H7 (cell line): Measurements from ENCODE around the gene C16orf74. TPM values are rescaled to one million over a fixed set of nuclear protein-coding genes. Genes with fewer than 3 reads are reported as not detected.

Experiments
- DNase-seq: peaks from one replicate; pipeline ENCODE4 v3.0.0; 2012
- H3K27me3 ChIP-seq: 2 replicates; pipeline ENCODE4 v1.6.0; 2011; ENCODE audit warnings: mild to moderate bottlenecking, low read length; ENCODE audit not compliant: control insufficient read depth, insufficient read depth
- H3K36me3 ChIP-seq: replicated peaks from 2 replicates; pipeline ENCODE4 v1.5.1; 2011; ENCODE audit warnings: low read length; ENCODE audit not compliant: control insufficient read depth, insufficient read depth
- H3K4me3 ChIP-seq: 2 replicates; pipeline ENCODE4 v1.5.1; 2011; ENCODE audit warnings: low read depth, mild to moderate bottlenecking, control low read depth, low read length, moderate library complexity; ENCODE audit not compliant: insufficient read depth
- total RNA-seq: library from RNA; depleted of rRNA; stranded (reverse); fragments of >200 nt; shearing (Covaris generic); gene quantifications from 2 replicates; pipeline ENCODE4 v1.2.3, GENCODE V29; 2014

The C16orf74 gene
- total RNA-seq, 1 experiment from 2014 or later, result 7.2 TPM

DNA sequence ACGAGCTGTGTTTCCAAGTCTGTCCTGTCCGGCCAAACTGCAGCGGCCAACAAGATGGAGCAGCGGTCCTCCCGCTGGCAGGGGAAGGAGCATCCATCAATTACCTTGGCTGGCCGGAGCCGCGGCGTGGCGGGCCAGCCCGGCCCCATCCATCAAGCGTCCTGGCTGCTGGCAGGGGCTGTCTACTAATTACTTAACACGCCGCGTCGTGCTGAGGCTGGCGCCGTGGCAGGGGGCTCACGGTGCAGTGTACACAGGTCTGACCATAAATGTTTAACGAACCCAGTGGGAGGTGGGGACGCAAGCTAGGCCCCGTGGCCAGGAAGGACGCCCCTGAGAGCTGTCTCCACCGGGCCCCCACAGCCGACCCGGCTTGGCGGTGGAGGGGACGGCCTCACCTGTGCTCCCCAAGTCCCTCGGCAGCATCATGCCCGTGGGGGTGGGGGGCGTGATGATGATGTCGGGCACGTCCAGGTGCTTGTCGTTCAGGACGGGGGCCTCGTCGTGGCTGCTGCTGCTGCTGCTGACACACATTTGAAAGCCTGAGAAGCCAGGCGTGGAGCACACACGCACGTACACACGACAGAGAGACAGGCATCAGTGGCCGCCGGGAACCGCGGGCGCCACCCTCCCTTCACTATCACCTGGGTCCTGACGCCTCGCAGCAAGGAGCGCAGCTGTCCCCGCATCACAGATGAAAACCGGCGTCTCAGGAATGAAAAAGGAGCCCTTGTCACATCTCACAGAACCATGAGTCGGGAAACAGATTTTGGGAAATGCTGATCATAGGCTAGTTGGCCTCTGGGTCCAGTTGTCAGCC is 40.9 kb downstream of the C16orf74 start:
- no peaks in the 10 kb centered on the region; the same call in 1 of the 2 replicates for H3K36me3 ChIP-seq
- peak; percentile 78 for DNase-seq
- H3K27me3 ChIP-seq, result no peaks in the 10 kb centered on the region
- H3K4me3 ChIP-seq, result no peak overlapping the region

DNA sequence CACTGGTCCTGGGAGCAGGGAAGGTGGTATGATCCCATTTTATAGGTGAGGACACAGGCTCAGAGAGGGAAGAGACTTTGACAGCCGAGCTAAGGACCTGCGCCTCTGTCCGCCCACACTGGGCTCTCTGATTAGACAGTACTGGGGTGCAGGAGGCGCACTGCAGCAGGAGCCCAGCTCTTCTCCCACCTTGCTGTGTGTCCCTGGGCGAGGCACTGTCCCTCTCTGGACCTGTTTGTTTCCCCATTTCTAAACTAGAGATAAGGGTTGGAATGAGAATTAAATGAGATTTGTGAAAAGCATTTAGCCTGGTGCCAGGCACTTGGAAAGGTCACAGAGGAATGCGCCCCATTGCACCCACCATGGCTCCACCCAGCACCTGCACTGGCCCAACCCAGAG is 42.6 kb downstream of the C16orf74 start:
- Histone ChIP-seq H3K27me3 (no peaks in the 10 kb centered on the region), H3K4me3 (no peak overlapping the region), H3K36me3 (no peaks in the 10 kb centered on the region; the same call in 1 of the 2 replicates)
- no peak for DNase-seq

DNA sequence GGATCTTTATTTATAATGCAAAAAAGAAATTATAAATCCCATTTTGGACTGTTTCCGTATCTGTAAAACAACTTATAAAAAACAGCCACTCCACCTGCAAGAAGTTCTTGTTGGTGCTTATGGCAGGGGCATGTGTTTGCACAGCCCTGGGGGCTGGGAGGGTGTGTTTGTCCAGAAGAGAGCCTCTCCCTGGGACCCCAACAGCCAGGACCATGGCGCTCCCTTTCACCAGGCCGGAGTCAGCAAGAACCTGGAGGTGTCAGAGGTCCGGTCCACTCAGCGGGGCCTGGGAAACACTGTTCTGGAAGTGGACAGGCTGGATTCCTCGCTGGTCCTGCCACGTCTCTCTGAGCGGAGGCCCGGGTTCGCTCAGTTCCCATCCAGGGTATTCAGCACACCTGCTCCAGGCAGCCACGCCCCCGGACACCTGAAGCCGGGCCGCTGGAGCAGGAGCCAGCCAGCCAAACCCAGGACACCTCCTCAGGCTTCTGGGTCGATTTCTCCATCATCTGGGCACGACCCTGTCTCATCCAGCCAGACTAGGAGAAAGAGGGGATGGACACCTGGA is 43.3 kb downstream of the C16orf74 start:
- Histone ChIP-seq H3K4me3 (no peak overlapping the region), H3K27me3 (no peaks in the 10 kb centered on the region), H3K36me3 (no peaks in the 10 kb centered on the region; the same call in 1 of the 2 replicates)
- DNase-seq, result no peak

DNA sequence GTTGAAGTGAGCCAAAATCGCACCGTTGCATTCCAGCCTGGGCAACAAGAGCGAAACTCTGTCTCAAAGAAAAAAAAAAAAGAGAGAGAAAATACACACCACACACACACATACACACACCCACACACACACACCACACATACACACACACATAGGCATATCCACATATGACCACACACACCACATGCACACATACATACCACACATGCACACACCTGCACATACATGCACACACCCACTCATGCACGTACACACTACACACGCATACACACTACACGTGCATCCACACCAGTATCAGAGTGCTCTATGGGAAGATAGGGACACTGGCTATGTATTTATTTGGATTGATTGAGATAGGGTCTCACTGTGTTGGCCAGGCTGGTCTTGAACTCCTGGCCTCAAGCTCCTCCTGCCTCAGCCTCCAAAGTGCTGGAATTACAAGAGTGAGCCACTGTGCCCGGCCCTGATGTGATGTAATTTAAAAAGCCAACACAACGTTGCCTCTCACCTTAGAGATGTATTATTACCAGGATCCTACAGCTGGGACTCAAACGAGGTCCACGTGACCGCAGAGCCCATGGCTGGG is 44.4 kb downstream of the C16orf74 start:
- Histone ChIP-seq H3K27me3 (no peaks in the 10 kb centered on the region), H3K4me3 (no peak overlapping the region), H3K36me3 (no peaks in the 10 kb centered on the region)
- DNase-seq, result no peak

DNA sequence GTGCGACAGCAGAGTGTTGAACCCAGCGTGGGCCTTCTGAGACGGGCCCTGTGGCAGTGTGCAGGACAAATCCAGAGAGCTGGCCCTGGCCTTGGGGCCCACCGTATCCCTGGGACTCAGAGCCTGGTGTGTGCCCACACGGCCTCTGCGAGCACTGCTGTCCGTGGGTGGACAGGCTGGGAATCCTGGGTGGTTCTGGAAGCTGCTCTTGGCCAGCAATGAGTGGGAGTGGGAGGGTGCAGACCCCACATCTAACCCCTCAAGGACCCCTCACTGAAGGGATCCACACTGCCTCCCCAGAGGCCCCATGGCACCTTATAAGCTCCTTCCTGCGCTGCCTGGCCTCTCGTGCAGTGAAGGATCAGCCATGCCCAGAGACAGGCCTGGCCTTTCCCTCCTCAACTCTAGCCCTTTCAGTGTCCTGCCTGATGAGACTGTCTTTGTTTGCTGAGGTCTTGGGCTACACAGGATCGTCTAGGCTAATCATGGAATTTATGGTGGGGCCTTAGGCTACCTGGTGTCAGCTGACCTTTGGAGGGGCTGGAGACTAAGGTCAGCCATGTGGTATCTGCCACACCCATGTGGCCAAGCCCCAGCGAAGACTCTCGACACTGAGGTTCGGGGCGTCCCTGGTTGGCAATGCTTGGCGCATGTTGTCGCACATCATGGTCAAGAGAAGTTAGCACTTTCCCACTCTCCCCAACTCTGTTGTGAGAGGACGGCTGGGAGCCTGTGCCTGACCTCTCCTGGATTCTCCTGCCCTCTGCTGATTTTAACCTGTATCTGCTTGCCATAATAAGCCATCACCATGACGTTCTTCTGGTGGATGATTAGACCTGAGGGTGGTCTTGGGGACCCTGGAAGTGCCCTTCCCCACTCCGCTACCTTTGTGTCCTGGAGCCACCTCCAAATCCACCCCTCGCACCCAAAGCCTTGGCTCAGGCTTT is 45.7 kb downstream of the C16orf74 start:
- no peak for DNase-seq
- Histone ChIP-seq H3K27me3 (no peaks in the 10 kb centered on the region), H3K4me3 (no peak overlapping the region), H3K36me3 (no peaks in the 10 kb centered on the region)

DNA sequence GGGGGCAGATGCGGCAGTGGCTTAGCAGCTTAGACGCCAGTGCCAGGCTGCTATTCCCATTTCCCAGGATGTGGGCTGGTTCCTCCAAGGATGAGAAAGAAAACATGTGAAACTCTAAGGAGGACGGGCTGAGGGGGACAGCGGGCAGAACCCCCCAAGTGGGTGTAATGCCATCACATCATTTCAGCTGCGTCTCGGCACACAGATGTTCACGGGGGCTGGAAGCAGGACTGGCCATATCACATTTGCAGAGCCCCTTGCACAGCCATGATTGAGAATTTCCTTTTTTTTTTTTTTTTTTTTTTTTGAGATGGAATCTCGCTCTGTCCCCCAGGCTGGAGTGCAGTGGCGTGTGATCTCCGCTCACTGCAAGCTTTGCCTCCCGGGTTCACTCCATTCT is 46.9 kb downstream of the C16orf74 start:
- Histone ChIP-seq H3K27me3 (no peaks in the 10 kb centered on the region), H3K4me3 (no peak overlapping the region), H3K36me3 (no peaks in the 10 kb centered on the region)
- DNase-seq, result no peak

DNA sequence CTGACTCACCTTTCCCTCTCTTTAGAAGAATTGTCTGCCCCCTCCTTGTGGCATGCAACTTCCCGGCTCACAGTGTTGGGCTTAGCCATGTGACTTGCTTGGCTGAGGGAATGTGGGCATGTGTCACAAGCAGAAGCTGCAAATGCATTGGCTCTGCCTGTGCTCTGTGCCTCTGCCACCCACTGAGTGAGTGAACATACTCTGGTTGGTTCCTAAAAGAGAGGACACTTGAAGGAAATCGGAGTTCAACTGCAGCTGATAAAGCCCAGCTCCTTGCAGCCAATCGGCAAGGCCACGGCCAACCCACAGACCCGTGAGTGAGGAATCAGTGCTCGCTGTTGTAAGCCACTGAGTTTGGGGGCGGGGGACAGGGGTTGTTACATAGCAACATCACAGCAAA is 51.3 kb downstream of the C16orf74 start:
- H3K4me3 ChIP-seq, result no peak overlapping the region
- no peak for DNase-seq
- no peaks in the 10 kb centered on the region for H3K27me3 ChIP-seq
- H3K36me3 ChIP-seq, result no peaks in the 10 kb centered on the region

DNA sequence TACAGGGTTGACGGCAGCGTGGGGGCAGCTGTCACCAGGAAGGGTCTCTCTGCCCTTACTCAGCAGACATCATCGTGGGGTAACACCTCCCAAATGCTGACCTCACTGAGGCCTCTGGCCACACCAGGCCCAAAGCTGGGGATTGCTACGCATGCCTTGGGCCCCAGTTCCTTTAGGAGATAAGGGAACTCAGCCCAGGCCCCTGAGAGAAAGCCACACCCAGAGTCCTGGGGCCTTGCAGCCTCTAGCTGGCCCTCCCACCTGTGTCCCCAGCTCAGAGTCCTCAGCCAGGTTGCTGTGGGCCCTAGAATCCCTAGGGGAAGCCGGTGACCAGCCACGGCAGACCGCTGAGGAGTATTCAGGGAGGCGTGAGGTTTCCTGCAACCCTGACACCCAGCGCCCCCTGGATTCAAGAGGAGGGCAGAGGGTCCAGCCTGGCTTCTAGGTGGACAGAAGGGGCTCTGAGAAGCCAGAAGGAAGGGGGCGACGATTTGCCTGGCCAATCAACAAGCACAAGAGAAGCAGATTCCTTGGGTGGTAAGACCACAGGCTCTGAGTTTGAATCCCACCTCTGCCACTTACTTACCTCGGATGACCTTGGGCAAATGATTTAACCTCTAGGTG is 51.8 kb downstream of the C16orf74 start:
- Histone ChIP-seq H3K36me3 (no peaks in the 10 kb centered on the region), H3K27me3 (no peaks in the 10 kb centered on the region), H3K4me3 (no peak overlapping the region)
- DNase-seq, result peak; percentile 85

DNA sequence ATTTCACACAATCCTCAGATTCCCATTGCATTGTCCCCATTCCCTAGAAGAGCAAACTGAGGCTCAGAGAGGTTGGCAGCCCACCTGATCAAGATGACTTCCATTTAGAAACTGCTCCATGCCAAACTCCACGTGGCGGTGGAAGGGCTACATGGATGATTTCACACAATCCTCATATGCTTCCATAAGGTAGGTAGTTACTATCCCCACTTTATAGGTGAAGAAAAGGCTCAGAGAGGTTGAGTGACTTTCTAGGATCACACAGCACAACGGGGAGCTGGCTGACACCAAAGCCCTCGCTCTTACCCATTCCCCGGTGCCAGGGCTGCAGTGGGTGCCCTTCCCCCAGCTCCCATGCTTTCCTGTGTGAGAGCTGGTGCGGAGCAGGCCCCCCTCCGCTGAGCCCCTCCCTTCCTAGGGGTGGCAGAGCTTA is 52.4 kb downstream of the C16orf74 start:
- Histone ChIP-seq H3K27me3 (no peaks in the 10 kb centered on the region), H3K36me3 (no peaks in the 10 kb centered on the region), H3K4me3 (no peak overlapping the region)
- DNase-seq, result no peak

DNA sequence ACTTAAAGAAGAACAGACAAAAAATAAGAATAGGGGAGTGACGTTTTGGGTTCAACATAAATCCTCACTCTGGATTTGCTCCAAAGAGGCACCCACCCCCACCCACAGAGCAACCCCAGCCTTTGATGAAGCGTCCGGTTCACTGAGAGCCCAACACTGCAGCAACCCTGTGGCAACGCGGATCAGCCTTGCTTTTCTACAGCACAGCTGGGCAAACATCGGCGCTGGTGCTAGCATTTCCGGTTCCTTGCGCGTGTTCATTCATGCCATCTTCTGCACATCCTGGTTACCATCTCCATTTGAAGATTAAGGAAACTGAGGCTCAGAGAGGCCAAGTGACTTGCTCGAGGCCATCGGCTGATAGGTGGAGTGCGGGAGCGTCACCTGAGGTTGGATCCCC is 53.5 kb downstream of the C16orf74 start:
- Histone ChIP-seq H3K36me3 (no peaks in the 10 kb centered on the region), H3K4me3 (no peak overlapping the region), H3K27me3 (no peaks in the 10 kb centered on the region)
- DNase-seq, result no peak

DNA sequence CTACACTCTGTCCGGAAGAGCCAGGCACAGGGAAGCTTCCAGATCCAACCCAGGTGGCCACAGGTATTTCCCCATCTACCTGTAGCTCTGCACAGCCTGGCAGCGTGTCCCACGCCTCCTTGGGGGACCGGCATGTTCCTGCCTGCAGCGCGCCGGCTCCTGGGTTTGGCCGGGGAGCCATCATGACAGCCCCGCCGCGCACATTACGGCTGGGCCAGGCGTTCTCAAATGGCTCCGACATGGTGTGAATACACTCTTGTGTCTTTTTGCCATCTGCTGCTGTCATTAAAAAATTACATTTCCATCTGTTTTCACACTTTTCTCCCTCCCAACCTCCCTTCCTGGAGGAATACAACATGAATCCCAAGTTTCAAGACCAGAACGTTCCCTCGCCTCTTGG is 54.1 kb downstream of the C16orf74 start:
- H3K36me3 ChIP-seq, result no peaks in the 10 kb centered on the region
- H3K4me3 ChIP-seq, result no peak overlapping the region
- no peaks in the 10 kb centered on the region for H3K27me3 ChIP-seq
- DNase-seq, result no peak

DNA sequence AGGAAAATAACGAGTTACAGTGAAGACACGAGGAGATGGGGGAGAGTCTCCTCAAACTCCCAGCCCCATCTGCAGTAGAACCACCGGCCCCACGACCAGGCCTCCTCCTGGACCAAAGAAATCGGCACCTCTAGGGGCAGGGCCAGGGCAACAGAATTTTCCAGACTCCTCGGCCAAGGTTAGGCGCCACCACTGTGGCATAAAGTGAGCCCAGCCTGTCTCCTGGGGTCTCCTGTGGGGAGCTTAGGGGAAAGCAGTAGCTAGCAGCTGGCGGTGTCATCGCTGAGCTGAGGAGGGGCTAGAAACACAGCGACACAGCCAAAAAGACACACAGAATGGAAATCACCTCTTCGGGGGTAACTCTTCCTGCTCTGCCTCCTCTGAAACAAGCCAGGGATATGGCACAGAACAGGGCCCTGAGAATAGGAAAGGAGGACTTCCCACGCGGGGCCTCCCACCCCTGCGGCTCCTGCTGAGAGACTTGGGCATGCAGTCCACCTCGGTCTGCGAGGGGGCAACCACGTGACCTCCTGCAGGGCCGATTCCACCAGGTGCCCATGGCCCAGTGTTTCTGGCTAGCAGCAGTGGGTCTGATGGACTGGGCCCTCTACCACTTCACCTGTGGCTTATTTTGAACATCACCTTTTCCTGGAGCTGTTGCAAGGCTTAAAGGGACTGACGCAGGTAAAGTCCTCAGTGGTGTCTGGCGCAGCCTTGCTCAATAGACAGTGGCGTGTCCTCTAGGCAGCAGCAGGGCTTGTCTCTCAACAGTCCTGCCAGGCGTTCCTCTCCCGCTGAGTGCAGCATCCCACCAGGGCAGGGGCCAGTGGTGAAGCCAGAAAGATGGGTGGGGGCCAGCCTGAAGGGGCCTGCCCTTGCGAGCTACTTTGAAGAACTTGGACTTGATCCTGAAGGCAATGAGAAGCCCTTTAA is 55.4 kb downstream of the C16orf74 start:
- Histone ChIP-seq H3K36me3 (no peaks in the 10 kb centered on the region), H3K27me3 (no peaks in the 10 kb centered on the region), H3K4me3 (no peak overlapping the region)
- peak; percentile 63 for DNase-seq

DNA sequence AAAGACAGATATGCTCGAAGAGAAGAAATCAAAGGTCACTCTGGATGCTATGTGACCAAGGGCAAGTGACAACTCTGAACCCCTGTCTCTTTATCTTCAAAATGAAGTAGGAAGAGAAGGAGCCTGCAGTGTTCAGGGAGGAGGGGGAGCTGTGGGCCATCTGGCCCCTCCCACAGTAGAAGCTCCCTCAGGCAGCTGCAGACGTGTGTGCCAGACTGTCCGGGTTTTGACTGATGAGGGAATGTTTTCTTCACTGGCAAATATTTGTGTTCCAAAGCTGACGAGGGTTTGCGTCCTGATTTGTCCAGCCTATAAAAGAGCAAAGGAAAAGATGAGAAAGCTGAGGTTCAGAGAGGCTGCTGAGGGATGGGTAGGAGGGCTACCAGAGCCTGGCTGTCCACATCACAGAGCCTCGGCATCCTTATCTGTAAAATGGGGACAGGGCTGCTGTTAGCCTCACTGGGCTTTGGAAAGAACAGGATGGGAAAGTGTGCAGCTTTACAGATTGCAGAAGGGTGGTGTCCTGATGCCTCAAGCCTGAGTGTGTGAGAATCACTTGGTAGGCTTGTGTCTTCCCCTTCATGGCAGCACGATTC is 60.3 kb downstream of the C16orf74 start:
- no peaks in the 10 kb centered on the region; the same call in 1 of the 2 replicates for H3K27me3 ChIP-seq
- no peak overlapping the region for H3K4me3 ChIP-seq
- DNase-seq, result no peak
- peaks cover under 1% of the 10 kb centered on the region; the same call in 1 of the 2 replicates for H3K36me3 ChIP-seq
